GM19043 (cell line): ENCODE results near the gene MRFAP1L1.

Source experiments
- ATAC-seq: cut with Tn5 transposase; IDR thresholded peaks from one replicate; pipeline ENCODE4 v1.9.1; 2021; ENCODE audit warnings: low read depth; ENCODE audit not compliant: unreplicated experiment

The MRFAP1L1 gene

DNA sequence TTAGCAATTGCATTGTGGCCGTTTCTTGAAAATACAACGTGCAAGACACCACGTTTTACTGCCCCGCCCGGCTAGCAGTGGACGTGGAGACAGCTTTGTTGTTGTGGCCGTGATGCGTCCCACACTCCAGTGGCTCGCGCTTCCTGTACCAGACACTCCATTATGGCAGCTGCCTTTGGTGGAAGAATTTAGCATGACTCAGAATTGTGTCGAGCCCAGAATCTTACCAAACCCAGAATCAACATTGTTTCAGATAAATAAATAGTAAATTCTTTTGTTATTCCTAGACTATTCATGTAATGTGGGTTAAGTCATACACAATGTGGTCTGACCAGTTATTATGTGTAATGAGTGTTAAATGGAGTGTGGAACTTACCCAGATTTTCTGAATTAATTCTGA lies 41.3 kb downstream of the MRFAP1L1 start:
- no peak for ATAC-seq

- no peak for ATAC-seq
These were observed 44.4 kb downstream of the MRFAP1L1 start for GRCh38 chr4:6665320-6665654.

DNA sequence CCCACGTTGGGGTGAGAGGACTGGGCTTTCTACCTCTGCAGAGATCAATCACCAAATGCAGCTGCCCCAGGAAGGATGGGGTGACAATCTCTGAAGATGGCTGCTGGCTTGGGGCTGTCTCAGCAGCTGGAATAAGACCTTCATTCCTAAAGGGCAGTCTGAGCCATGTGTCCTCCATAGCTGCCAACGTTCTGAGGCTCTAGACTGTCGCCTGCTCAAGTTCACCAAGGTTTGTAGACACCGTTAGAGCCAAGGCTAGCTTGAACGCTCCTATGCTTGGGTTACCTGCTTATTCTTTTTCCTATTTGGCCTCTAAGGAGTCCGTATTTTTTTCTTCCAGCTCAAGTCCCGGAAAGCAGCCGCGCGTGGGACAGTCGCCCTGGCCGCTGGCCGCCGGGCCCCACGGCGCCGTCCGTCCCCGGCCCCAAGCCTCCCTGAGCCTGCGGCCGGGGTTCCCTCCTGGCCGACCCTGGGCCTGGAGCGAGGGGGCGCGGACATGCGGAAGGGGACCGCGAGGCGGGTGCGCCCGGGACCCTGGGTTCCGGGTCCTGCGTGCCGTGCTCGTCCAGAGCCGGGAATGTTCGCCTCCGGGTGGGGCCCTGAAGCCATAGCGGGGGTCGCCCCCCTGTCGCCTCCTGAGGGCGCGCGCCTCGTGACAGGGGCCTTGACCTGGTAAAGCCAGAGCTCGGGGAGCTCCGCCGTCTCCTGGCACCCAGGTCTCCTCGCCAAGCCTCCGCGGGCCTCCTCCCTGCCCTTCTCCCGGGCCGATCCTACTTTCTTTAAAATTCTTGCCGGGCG lies 45.9 kb downstream of the MRFAP1L1 start:
- ATAC-seq: no peak

DNA sequence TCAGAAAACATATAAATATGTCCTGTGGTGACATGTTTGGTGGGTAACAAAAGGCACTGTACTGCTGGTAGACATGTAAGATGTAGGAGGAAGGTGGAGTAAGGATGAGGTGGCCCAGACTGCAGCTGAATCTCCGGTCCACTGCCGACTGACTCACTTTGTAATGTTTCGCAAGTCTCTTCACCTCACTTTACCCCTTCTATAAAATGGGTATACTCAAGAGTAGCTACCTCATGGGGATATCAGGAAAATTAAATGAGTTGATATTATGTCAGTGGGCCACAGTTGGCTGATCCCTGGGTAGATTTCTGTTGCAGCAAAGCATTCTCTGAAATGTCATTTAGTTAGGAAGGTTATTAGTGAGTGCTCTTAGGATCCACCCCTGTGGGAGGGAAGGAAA lies 47.1 kb downstream of the MRFAP1L1 start:
- no peak for ATAC-seq

DNA sequence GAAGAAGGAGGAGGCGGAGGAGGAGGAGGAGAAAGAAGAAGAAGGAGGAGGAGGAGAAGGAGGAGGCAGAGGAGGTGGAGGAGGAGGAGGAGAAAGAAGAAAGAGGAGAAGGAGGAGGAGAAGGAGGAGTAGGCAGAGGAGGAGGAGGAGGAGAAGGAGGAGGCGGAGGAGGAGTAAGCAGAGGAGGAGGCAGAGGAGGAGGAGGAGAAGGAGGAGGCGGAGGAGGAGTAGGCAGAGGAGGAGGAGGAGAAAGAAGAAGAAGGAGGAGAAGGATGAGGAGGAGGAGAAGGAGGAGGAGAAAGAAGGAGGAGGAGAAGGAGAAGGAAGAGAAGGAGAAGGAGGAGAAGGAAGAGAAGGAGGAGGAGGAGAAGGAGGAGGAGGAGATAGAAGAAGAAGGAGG lies 49.2 kb downstream of the MRFAP1L1 start:
- no peak for ATAC-seq

GRCh38 chr4:6659897-6660296 lies 49.8 kb downstream of the MRFAP1L1 start:
- no peak for ATAC-seq

DNA sequence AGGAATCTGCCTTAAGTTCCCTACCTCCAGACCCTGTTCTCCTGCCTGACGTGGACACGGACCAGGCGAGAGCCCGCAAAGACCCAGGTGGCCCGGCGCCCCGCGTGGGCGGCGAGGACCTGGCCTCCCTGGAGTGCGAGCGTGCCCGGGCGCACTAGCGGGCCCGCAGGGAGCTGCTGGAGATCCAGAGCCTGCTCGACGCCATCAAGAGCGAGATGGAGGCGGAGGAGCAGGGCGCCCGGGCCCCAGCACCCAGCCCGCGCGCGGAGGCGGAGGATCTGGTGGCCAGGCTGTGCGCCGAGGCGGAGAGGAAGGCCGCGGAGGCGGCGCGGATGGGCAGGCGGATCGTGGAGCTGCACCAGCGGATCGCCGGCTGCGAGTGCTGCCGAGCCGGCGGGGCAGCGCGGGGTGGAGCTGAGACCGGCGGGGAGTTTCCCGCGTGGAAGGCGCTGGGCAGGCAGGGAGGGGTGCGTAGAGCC lies 51.0 kb downstream of the MRFAP1L1 start:
- ATAC-seq: no peak

DNA sequence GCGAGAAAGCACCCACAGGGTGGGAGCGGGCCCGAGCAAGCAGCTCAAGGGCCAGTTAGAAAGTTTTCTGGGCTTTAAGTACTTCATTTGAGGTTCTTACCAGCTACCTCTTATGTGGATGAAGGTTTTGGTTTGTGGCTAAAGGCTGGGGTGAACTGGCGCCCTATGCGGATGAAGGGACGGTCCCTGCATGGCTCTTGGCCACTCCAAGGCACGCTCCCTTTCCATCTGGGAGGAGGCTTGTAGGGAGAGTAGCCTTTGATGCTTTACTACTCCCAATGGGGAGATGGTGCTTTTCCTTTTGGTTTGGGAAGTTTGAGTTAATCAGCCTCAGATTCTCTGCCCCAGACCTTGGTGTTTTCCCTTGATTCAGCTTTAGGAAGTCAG lies 51.5 kb downstream of the MRFAP1L1 start:
- ATAC-seq: no peak
